Liver (tissue), 9 donors: Measurements from ENCODE around the gene OR10G6. TPM values are rescaled to one million over a fixed set of nuclear protein-coding genes. Genes with fewer than 3 reads are reported as not detected.

ENCODE experiments used
- DNase-seq: peaks from one replicate; pipeline ENCODE4 v3.0.0-alpha.2; 2017; ENCODE audit warnings: low spot score
- H3K27ac ChIP-seq, 2 donors: one replicate each; pipeline ENCODE4 v1.7.0; 2013; ENCODE audit warnings: inconsistent platforms in 2 of 2, low read length in 2 of 2, control low read depth in 1 of 2, low read depth in 1 of 2, mild to moderate bottlenecking in 1 of 2
- H3K27me3 ChIP-seq, 4 donors: one replicate each; pipeline versions ENCODE4 v1.6.1 to v1.7.0; 2013; ENCODE audit warnings: low read length in 3 of 4, inconsistent platforms in 1 of 4, mild to moderate bottlenecking in 1 of 4, moderate library complexity in 1 of 4; ENCODE audit not compliant: control insufficient read depth in 4 of 4, insufficient read depth in 4 of 4
- H3K36me3 ChIP-seq, 4 donors: one replicate each; pipeline versions ENCODE4 v1.6.1 to v1.7.0; 2013; ENCODE audit warnings: low read length in 3 of 4, mild to moderate bottlenecking in 3 of 4, low read depth in 1 of 4, moderate library complexity in 1 of 4; ENCODE audit not compliant: control insufficient read depth in 4 of 4, insufficient read depth in 3 of 4
- H3K4me1 ChIP-seq, 4 donors: one replicate each; pipeline versions ENCODE4 v1.6.1 to v1.7.0; 2013; ENCODE audit warnings: low read length in 3 of 4, mild to moderate bottlenecking in 3 of 4, moderate library complexity in 1 of 4; ENCODE audit not compliant: control insufficient read depth in 4 of 4, insufficient read depth in 4 of 4
- H3K4me3 ChIP-seq, 3 donors: one replicate each; pipeline versions ENCODE4 v1.6.1 to v1.7.0; 2013; ENCODE audit warnings: low read length in 3 of 3, control low read depth in 1 of 3, low read depth in 1 of 3, mild to moderate bottlenecking in 1 of 3
- H3K9ac ChIP-seq, 2 donors: one replicate each; pipeline ENCODE4 v1.7.0; 2013; ENCODE audit warnings: low read length in 2 of 2, mild to moderate bottlenecking in 2 of 2, moderate library complexity in 2 of 2, control low read depth in 1 of 2, low read depth in 1 of 2
- H3K9me3 ChIP-seq, 4 donors: one replicate each; pipeline versions ENCODE4 v1.6.1 to v1.7.0; 2013; ENCODE audit warnings: low read length in 3 of 4; ENCODE audit not compliant: control insufficient read depth in 4 of 4
- EGR1 ChIP-seq, 2 donors: IDR thresholded peaks; 2 replicates each; pipeline ENCODE4 v1.6.1; 2016 to 2018; ENCODE audit warnings: antibody characterized with exemption in 2 of 2, low read depth in 2 of 2
- FOXA1 ChIP-seq: IDR thresholded peaks from 2 replicates; pipeline ENCODE4 v1.6.1; 2016; ENCODE audit warnings: antibody characterized with exemption
- FOXA2 ChIP-seq: IDR thresholded peaks from 2 replicates; pipeline ENCODE4 v1.6.1; 2016; ENCODE audit warnings: antibody characterized with exemption
- GABPA ChIP-seq, 2 donors: IDR thresholded peaks in 1 of 2; conservative IDR thresholded peaks in 1 of 2; 2 replicates each; pipeline ENCODE4 v1.6.1; 2016; ENCODE audit warnings: antibody characterized with exemption in 2 of 2, mild to moderate bottlenecking in 1 of 2, moderate library complexity in 1 of 2
- HNF4A ChIP-seq, 2 donors: conservative IDR thresholded peaks; 2 replicates each; pipeline ENCODE4 v1.6.1; 2016; ENCODE audit warnings: antibody characterized with exemption in 2 of 2, mild to moderate bottlenecking in 2 of 2
- HNF4G ChIP-seq: IDR thresholded peaks from 2 replicates; pipeline ENCODE4 v1.6.1; 2016; ENCODE audit warnings: antibody characterized with exemption
- JUND ChIP-seq, 2 donors: IDR thresholded peaks; 2 replicates each; pipeline ENCODE4 v1.6.1; 2016; ENCODE audit warnings: antibody characterized with exemption in 2 of 2
- NR2F2 ChIP-seq: IDR thresholded peaks from 2 replicates; pipeline ENCODE4 v1.6.1; 2016; ENCODE audit warnings: antibody characterized with exemption
- RAD21 ChIP-seq, 2 donors: IDR thresholded peaks; 2 replicates each; pipeline ENCODE4 v1.6.1; 2016; ENCODE audit warnings: antibody characterized with exemption in 2 of 2, mild to moderate bottlenecking in 2 of 2
- RXRA ChIP-seq, 2 donors: IDR thresholded peaks; 2 replicates each; pipeline ENCODE4 v1.6.1; 2017 to 2018; ENCODE audit warnings: antibody characterized with exemption in 2 of 2, mild to moderate bottlenecking in 1 of 2
- SP1 ChIP-seq: IDR thresholded peaks from 2 replicates; pipeline ENCODE4 v1.6.1; 2018; ENCODE audit warnings: antibody characterized with exemption, mild to moderate bottlenecking
- TAF1 ChIP-seq: conservative IDR thresholded peaks from 2 replicates; pipeline ENCODE4 v1.6.1; 2016; ENCODE audit warnings: antibody characterized with exemption, mild to moderate bottlenecking
- YY1 ChIP-seq: IDR thresholded peaks from 2 replicates; pipeline ENCODE4 v1.6.1; 2016; ENCODE audit warnings: antibody characterized with exemption, mild to moderate bottlenecking
- WGBS: extraction: QIAGEN DNeasy Blood & Tissue Kit; methylation state at CpG from one replicate; pipeline ENCODE4 v1.1.7; 2013; 5-methylcytosine and 5-hydroxymethylcytosine counted together
- polyA plus RNA-seq, 2 donors: library from polyadenylated mRNA; stranded (reverse) in 1 of 2; unstranded in 1 of 2; fragments of 200-250 nt in 1 of 2; fragments of >200 nt in 1 of 2; fragmentation: Nextera tagmentation in 1 of 2; extraction: Ambion mirVana in 1 of 2; gene quantifications; one replicate each; pipeline versions ENCODE4 v1.2.1 to v1.2.3, GENCODE V29; 2013 to 2015
- total RNA-seq, 2 donors: library from RNA; depleted of rRNA; stranded (reverse); fragments of >200 nt; gene quantifications; one replicate each; pipeline ENCODE4 v1.2.3, GENCODE V29; 2014
- TF ChIP-seq, protein P1 (sequence below): fragments of 150-350 bp; IDR thresholded peaks from 2 replicates; pipeline ENCODE4 v1.5.1; 2017; ENCODE audit warnings: improper control_type of control experiment, low read depth, low read length; ENCODE audit not compliant: missing input control
- TF ChIP-seq, protein P2 (sequence below): IDR thresholded peaks from 2 replicates; pipeline ENCODE4 v1.6.1; 2016; ENCODE audit warnings: antibody characterized with exemption
- TF ChIP-seq, protein P3 (sequence below): IDR thresholded peaks from 2 replicates; pipeline ENCODE4 v1.6.1; 2016; ENCODE audit warnings: antibody characterized with exemption, mild to moderate bottlenecking
- TF ChIP-seq, protein P4 (sequence below): IDR thresholded peaks from 2 replicates; pipeline ENCODE4 v1.6.1; 2016; ENCODE audit warnings: antibody characterized with exemption
- donor health status: healthy.
- donor health status: healthy.
- donor health status: healthy.
- donor health status: healthy.
- donor health status: healthy.

Gene OR10G6, protein sequence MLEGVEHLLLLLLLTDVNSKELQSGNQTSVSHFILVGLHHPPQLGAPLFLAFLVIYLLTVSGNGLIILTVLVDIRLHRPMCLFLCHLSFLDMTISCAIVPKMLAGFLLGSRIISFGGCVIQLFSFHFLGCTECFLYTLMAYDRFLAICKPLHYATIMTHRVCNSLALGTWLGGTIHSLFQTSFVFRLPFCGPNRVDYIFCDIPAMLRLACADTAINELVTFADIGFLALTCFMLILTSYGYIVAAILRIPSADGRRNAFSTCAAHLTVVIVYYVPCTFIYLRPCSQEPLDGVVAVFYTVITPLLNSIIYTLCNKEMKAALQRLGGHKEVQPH
- total RNA-seq (not detected), polyA plus RNA-seq (not detected)

DNA sequence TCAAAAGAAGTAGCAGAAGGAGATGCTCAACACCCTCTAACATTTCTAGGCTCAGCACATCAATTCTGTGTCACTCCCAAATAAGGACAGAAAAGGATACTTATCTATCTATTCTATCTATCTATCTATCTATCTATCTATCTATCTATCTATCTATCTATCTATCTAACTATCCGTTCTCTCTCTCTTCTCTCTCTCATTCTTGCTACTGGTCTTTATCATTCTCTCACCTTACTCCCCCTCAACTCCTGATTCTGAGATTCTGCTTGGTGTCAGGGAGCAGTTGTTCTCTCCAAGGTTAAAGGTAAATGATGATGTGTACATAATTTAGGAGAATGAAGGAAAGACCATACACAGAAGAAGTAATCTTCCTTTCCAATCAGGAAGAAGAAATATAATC is at the start of gene OR10G6:
Gene OR10G6 (minus strand): TSS at position 43 of the 400 bp plus-strand sequence. CDS start 0 bp downstream, at position 43.
- Histone ChIP-seq H3K27ac (no peak within 1 kb of the TSS), H3K9ac (no peak within 1 kb of the TSS), H3K4me1 (no peaks in the 10 kb centered on the region), H3K27me3 (peaks cover 0 to 3% (median 0%) of the 10 kb centered on the region in 4 donors), H3K36me3 (no peaks in the 10 kb centered on the region), H3K4me3 (no peak within 1 kb of the TSS), H3K9me3 (no peaks in the 10 kb centered on the region)
- TF ChIP-seq YY1: no peak
- TF ChIP-seq, protein P1, sequence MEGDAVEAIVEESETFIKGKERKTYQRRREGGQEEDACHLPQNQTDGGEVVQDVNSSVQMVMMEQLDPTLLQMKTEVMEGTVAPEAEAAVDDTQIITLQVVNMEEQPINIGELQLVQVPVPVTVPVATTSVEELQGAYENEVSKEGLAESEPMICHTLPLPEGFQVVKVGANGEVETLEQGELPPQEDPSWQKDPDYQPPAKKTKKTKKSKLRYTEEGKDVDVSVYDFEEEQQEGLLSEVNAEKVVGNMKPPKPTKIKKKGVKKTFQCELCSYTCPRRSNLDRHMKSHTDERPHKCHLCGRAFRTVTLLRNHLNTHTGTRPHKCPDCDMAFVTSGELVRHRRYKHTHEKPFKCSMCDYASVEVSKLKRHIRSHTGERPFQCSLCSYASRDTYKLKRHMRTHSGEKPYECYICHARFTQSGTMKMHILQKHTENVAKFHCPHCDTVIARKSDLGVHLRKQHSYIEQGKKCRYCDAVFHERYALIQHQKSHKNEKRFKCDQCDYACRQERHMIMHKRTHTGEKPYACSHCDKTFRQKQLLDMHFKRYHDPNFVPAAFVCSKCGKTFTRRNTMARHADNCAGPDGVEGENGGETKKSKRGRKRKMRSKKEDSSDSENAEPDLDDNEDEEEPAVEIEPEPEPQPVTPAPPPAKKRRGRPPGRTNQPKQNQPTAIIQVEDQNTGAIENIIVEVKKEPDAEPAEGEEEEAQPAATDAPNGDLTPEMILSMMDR: no peak
- TF ChIP-seq HNF4G: no peak
- TF ChIP-seq FOXA2: no peak
- TF ChIP-seq, protein P2, sequence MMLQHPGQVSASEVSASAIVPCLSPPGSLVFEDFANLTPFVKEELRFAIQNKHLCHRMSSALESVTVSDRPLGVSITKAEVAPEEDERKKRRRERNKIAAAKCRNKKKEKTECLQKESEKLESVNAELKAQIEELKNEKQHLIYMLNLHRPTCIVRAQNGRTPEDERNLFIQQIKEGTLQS: no peak
- no peak for TF ChIP-seq EGR1 (IDR thresholded peaks at IDR 0.05; ENCODE audit: low read depth in 2 of 2)
- TF ChIP-seq RXRA (IDR thresholded peaks at IDR 0.05): no peak
- TF ChIP-seq NR2F2: no peak
- TF ChIP-seq, protein P3, sequence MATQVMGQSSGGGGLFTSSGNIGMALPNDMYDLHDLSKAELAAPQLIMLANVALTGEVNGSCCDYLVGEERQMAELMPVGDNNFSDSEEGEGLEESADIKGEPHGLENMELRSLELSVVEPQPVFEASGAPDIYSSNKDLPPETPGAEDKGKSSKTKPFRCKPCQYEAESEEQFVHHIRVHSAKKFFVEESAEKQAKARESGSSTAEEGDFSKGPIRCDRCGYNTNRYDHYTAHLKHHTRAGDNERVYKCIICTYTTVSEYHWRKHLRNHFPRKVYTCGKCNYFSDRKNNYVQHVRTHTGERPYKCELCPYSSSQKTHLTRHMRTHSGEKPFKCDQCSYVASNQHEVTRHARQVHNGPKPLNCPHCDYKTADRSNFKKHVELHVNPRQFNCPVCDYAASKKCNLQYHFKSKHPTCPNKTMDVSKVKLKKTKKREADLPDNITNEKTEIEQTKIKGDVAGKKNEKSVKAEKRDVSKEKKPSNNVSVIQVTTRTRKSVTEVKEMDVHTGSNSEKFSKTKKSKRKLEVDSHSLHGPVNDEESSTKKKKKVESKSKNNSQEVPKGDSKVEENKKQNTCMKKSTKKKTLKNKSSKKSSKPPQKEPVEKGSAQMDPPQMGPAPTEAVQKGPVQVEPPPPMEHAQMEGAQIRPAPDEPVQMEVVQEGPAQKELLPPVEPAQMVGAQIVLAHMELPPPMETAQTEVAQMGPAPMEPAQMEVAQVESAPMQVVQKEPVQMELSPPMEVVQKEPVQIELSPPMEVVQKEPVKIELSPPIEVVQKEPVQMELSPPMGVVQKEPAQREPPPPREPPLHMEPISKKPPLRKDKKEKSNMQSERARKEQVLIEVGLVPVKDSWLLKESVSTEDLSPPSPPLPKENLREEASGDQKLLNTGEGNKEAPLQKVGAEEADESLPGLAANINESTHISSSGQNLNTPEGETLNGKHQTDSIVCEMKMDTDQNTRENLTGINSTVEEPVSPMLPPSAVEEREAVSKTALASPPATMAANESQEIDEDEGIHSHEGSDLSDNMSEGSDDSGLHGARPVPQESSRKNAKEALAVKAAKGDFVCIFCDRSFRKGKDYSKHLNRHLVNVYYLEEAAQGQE: no peak
- TF ChIP-seq JUND (IDR thresholded peaks at IDR 0.05): no peak
- no peak for TF ChIP-seq HNF4A (conservative IDR thresholded peaks at IDR 0.05)
- no peak for DNase-seq
- WGBS: 58% methylated on average over 1 of the region's 1 CpG

DNA sequence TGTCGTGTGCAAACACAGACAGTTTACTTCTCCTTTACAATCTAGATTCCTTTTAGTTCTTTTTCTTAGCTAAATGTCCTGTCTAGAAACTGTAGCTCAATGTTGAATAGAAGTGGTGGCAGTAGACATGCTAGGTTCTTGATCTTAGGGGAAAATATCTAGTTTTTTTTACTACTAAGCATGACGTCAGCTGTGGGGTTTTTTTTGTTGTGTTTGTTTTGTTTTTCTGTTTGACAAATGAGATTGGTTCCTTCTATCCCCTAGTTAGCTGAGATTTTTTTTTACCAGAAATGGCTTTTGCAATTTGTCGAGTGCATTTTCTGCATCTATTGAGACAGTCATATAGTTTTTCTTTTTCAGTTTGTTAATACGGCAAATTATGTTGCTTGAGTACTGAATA is 48.5 kb upstream of the OR10G6 start:
- 74% methylated on average over 4 of the region's 4 CpGs for WGBS
- no peak for DNase-seq
- H3K27ac ChIP-seq: no peak overlapping the region
- TF ChIP-seq JUND (IDR thresholded peaks at IDR 0.05) (no peak), FOXA1 (no peak), EGR1 (IDR thresholded peaks at IDR 0.05; ENCODE audit: low read depth in 2 of 2) (no peak), SP1 (no peak), YY1 (no peak), TAF1 (no peak), HNF4G (no peak), HNF4A (conservative IDR thresholded peaks at IDR 0.05) (no peak), RAD21 (IDR thresholded peaks at IDR 0.05) (no peak), GABPA (IDR thresholded peaks at IDR 0.05 in 1 of 2, conservative IDR thresholded peaks at IDR 0.05 in 1 of 2) (no peak), NR2F2 (no peak), FOXA2 (no peak), RXRA (IDR thresholded peaks at IDR 0.05) (no peak)
- TF ChIP-seq, protein P3: no peak
- TF ChIP-seq, protein P1: no peak
- TF ChIP-seq, protein P2: no peak
- TF ChIP-seq, protein P4, sequence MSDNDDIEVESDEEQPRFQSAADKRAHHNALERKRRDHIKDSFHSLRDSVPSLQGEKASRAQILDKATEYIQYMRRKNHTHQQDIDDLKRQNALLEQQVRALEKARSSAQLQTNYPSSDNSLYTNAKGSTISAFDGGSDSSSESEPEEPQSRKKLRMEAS: no peak

More for the DNA sequence above, 48.5 kb upstream of the OR10G6 start:
- Histone ChIP-seq H3K4me1 (no peaks in the 10 kb centered on the region), H3K36me3 (no peaks in the 10 kb centered on the region), H3K9me3 (no peaks in the 10 kb centered on the region), H3K9ac (no peak overlapping the region), H3K4me3 (no peak overlapping the region), H3K27me3 (peaks cover 0 to 2% (median 0%) of the 10 kb centered on the region in 4 donors)
